Ovary (tissue), 9 donors: ENCODE results near the gene RNF187. TPM values are rescaled to one million over a fixed set of nuclear protein-coding genes. Genes with fewer than 3 reads are reported as not detected.

ENCODE experiments used
- DNase-seq, 5 donors: peaks; one replicate each; pipeline ENCODE4 v3.0.0-alpha.2; 2019 to 2020
- H3K27ac ChIP-seq, 2 donors: fragments of 200-600 bp; one replicate each; pipeline versions ENCODE4 v1.5.1 to v1.8.0; 2019 to 2022
- H3K27me3 ChIP-seq: fragments of 200-600 bp; one replicate; pipeline ENCODE4 v1.8.0; 2022
- H3K36me3 ChIP-seq: fragments of 200-600 bp; sonication (generic); one replicate; pipeline ENCODE4 v1.5.1; 2019
- H3K4me1 ChIP-seq: one replicate; pipeline ENCODE4 v1.8.1; 2013; ENCODE audit warnings: mild to moderate bottlenecking, moderate library complexity; ENCODE audit not compliant: insufficient read depth
- H3K4me3 ChIP-seq: fragments of 200-600 bp; sonication (generic); one replicate; pipeline ENCODE4 v1.5.1; 2017
- H3K9me3 ChIP-seq, 2 donors: fragments of 200-600 bp in 1 of 2; sonication (generic) in 1 of 2; one replicate each; pipeline versions ENCODE4 v1.5.1 to v1.8.1; 2013 to 2019; ENCODE audit warnings: mild to moderate bottlenecking in 1 of 2, moderate library complexity in 1 of 2
- CTCF ChIP-seq, 3 donors: fragments of 450-650 bp in 2 of 3; fragments of 200-600 bp in 1 of 3; IDR thresholded peaks; one replicate each; pipeline versions ENCODE4 v1.5.1 to v1.8.0; 2016 to 2022; ENCODE audit warnings: antibody characterized with exemption in 3 of 3, mild to moderate bottlenecking in 1 of 3
- EP300 ChIP-seq: sonication (generic); formaldehyde crosslinking; IDR thresholded peaks from one replicate; pipeline ENCODE4 v1.6.1; 2017; ENCODE audit warnings: antibody characterized with exemption
- POLR2A ChIP-seq: fragments of 450-650 bp; IDR thresholded peaks from one replicate; pipeline ENCODE4 v1.6.1; 2017; ENCODE audit warnings: antibody characterized with exemption, mild to moderate bottlenecking, moderate library complexity
- WGBS, 3 donors: extraction: QIAGEN DNeasy Blood & Tissue Kit in 1 of 3; methylation state at CpG; one replicate each; pipeline versions ENCODE4 v1.1.5 to v1.1.7; 2013 to 2017; 5-methylcytosine and 5-hydroxymethylcytosine counted together
- intact Hi-C, 4 donors: fragments of 100-400 bp; cut with DNase I; formaldehyde crosslinking; loops; one replicate each; pipeline versions ENCODE4 v1.11.0 to v1.15.1; 2022 to 2023
- polyA plus RNA-seq, 2 donors: library from polyadenylated mRNA; stranded (reverse); fragments of 200-250 nt in 1 of 2; fragments of 350-450 nt in 1 of 2; fragmentation: Illumina TruSeq in 1 of 2; extraction: RNeasy Lipid Tissue Mini Kit (QIAGEN cat#74804) in 1 of 2; gene quantifications; one replicate each; pipeline ENCODE4 v1.2.3, GENCODE V29; 2013 to 2014
- total RNA-seq, 7 donors: library from RNA; depleted of rRNA in 2 of 7; stranded (reverse); fragments of >200 nt in 2 of 7; fragmentation: NEBNext Ultra II Directional in 3 of 7; extraction: Animal tissue kit (Norgen Biotek cat#: 25700) in 3 of 7; gene quantifications; one replicate each; pipeline versions ENCODE4 v1.1.0 to v1.2.4, GENCODE V29; 2016 to 2023
- donor health status: DM: no; HTN: no; CAD: no; lungs with moderate emphysema.
- donor health status: DM: no; HTN: no; CAD: no.
- donor health status: Bipolar disorder and iron deficiency.
- donor health status: DM: yes; HTN: yes; CAD: no.
- donor health status: DM: no; HTN: no; CAD: no.
- donor health status: DM: yes; HTN: yes; CAD: no.

Gene RNF187
- total and polyA plus RNA-seq, 9 donors = 32.2 to 165 (median 109) TPM

DNA sequence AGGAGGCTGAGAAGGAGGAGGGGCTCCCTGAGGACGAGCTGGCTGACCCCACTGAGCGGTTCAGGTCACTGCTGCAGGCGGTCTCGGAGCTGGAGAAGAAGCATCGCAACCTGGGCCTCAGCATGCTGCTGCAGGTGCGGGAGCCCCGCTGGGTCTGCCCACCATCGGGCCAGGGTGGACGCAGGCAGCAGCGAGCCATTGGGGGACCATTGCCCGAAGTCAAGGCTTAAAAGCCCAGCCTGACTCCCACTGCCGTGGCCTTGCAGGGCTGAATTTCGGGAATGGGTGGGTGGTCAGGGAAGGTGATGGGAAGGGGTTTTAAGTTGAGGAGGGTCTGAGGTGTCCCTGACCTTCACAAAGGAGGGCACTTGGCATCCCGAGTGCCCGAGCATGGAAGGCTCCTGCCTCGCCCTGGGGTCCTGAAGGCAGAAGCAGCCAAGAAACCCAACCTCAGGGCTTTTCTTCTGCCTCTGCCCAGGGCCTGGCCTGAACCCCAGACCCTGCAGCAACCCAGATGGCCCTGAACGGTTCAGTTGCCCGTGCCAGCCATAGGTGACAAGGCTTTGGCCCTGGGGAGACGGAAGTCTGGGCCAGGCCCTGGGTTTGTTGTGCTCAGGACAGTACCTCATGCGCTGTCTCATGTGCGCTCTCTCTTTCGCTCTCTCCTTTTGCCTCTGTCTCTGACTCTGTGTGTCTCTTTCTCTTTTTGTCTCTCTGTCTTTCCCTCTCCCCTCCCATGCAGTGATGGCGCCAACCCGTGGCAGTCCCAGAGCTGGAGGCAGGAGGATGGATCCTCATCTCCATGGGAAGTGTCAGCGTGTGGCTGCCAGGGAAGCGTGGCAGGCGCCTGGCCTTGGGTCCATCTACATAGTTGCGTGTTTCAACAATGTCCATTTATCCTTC lies 6.2 kb downstream of the RNF187 start:
- Histone ChIP-seq H3K9me3 (no peaks in the 10 kb centered on the region), H3K36me3 (peaks cover 3% of the 10 kb centered on the region), H3K27ac (no peak overlapping the region), H3K4me3 (no peak overlapping the region), H3K4me1 (peaks cover 6% of the 10 kb centered on the region), H3K27me3 (no peaks in the 10 kb centered on the region)
- no peak for TF ChIP-seq CTCF (IDR thresholded peaks at IDR 0.05)
- no peak for TF ChIP-seq EP300
- TF ChIP-seq POLR2A = no peak
- no peak for DNase-seq
- WGBS, 3 donors = 84 to 87% (median 86%) methylated on average over 28 of the region's 28 CpGs
- intact Hi-C loops = no loop called here

GRCh38 chr1:228494044-228494353 lies 6.8 kb downstream of the RNF187 start:
- no peak for TF ChIP-seq CTCF (IDR thresholded peaks at IDR 0.05)
- no peak for TF ChIP-seq POLR2A
- TF ChIP-seq EP300 = no peak
- H3K4me1 ChIP-seq = peaks cover under 1% of the 10 kb centered on the region
- peaks cover 3% of the 10 kb centered on the region for H3K36me3 ChIP-seq
- 75 to 88% (median 86%) methylated on average over 9 of the region's 9 CpGs for WGBS, 3 donors
- H3K27ac ChIP-seq = no peak overlapping the region
- intact Hi-C loops = no loop called here
- no peaks in the 10 kb centered on the region for H3K9me3 ChIP-seq
- no peak for DNase-seq
- H3K27me3 ChIP-seq = no peaks in the 10 kb centered on the region
- H3K4me3 ChIP-seq = no peak overlapping the region

DNA sequence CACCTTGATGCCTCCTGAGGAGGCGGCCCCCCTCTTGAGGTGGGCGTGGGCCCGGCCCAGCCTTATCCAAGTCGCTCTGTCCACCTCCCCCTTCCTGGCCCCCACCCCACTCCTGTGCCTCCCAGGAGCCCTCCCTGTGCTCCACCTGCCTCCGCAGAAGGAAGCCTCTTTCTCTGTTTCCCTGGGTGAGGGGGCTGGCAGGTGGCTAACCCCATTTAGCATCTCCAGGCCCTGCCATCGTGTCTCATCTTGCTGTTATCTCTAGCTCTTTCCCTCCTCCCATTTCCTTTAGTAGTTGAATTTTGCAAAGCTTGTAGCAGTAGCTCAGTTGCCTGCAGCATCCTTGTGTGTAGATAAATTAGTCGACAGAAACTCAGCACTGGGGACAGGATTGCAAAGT lies 7.2 kb downstream of the RNF187 start:
- H3K4me3 ChIP-seq = no peak overlapping the region
- no peaks in the 10 kb centered on the region for H3K27me3 ChIP-seq
- no peak for DNase-seq
- intact Hi-C loops = no loop called here
- H3K4me1 ChIP-seq = no peaks in the 10 kb centered on the region
- H3K36me3 ChIP-seq = peaks cover 3% of the 10 kb centered on the region
- no peaks in the 10 kb centered on the region for H3K9me3 ChIP-seq
- TF ChIP-seq CTCF (IDR thresholded peaks at IDR 0.05) = no peak
- TF ChIP-seq POLR2A = no peak
- TF ChIP-seq EP300 = no peak
- no peak overlapping the region for H3K27ac ChIP-seq
- WGBS, 3 donors = 64 to 74% (median 66%) methylated on average over 7 of the region's 7 CpGs

DNA sequence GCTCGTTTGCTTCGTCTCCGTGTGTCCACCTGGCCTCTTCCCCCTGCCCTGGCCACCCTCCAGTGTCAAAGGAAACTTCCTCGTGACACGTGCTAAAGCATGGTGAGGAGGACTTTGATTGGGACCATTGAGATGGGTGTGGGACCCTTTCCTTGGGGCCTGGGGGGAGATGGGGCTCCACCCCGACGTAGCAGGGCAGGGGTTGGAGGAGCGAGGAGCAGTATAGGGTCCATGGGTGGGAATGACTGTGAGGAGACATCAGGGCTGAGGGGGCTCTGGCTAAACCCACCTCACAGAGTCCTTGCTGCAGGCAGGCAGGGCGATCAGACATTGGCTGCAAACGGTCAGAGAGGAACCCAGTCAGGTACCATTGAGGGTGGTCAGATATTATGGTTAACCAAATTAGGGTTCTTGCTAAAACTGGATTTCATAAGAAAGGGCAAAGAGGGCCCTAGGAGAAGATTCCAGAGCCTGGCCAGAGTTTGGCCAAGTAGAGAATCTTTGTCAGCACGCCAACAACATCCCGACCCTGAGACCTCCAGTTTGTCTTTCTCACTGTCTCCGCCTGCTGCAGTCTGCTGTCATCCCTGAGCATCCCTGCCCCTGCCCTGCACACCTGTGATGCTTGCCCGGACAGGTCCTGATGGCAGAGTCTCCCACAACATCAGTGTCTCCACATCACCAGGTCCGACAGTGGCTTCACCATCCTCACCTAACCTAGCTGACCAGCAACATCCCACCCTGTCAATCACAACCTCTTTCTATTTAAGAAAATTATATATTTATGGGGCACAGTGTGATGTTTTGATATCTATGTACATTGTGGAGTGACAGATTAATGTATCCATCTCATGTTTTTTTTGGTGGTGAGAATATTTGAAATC lies 8.0 kb downstream of the RNF187 start:
- intact Hi-C loops = no loop called here
- no peaks in the 10 kb centered on the region for H3K9me3 ChIP-seq
- H3K36me3 ChIP-seq = peaks cover 3% of the 10 kb centered on the region
- TF ChIP-seq POLR2A (no peak), CTCF (IDR thresholded peaks at IDR 0.05) (no peak), EP300 (no peak)
- H3K27me3 ChIP-seq = no peaks in the 10 kb centered on the region
- DNase-seq = no peak
- WGBS, 3 donors = 78 to 82% (median 79%) methylated on average over 15 of the region's 15 CpGs
- H3K4me3 ChIP-seq = no peak overlapping the region
- no peaks in the 10 kb centered on the region for H3K4me1 ChIP-seq
- no peak overlapping the region for H3K27ac ChIP-seq
